Measurements from ENCODE around the gene SCAMP2. TPM values are rescaled to one million over a fixed set of nuclear protein-coding genes. Genes with fewer than 3 reads are reported as not detected.

The SCAMP2 gene
- total and polyA plus RNA-seq, 2 experiments from 2014 or later = 34.7 to 51.3 TPM

DNA sequence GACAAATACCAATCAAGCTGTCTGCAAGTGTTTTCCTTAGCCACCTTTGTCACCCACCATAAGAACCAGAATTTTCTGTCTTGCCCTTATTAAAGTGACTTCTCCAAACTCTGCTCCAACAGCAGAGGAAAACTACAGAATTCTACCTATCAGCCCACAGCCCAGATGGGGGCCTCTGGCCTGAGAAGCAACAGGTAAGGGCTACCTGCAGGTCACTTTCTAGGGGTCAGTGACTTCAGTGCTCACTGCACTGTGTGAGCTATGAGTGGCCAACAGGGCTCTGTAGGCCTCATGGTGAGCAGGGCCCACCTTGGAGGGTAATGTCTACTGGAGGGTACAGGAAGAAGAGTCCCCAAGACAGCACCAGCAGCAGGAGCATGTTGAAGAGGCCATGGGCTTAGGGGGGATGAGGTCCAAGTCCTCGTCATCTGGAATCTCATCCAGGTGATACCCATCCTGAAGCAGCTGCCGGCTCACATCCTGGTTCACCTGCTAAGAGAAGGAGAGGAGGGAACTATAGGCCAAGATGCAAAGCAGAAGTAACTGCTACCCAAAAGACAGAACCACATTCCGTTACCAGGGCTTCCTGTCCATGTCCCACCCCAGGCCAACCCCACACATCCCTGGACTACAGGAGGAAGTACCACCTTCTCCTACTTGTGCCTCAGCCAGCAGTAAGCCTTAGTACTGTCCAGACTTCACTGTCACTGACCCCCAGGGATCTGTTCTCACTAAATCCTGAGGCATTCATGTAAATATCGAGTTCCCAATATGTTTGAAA is 29.3 kb upstream of the SCAMP2 start:
- Histone ChIP-seq H3K4me2 (no peak overlapping the region), H4K20me1 (replicated peaks; ENCODE audit: insufficient read depth) (peaks cover 7% of the 10 kb centered on the region; the same call in 1 of the 2 replicates), H3F3A (replicated peaks; ENCODE audit: low read depth) (peaks cover 17% of the 10 kb centered on the region; the same call in 1 of the 2 replicates), H3K27me3 (ENCODE audit: insufficient read depth) (no peaks in the 10 kb centered on the region), H3K27ac (ENCODE audit: low read depth) (no peak overlapping the region), H3K4me3 (no peak overlapping the region), H2AFZ (no peak overlapping the region), H3K36me3 (ENCODE audit: insufficient read depth) (peaks cover 24% of the 10 kb centered on the region), H3K4me1 (ENCODE audit: insufficient read depth) (peaks cover 6% of the 10 kb centered on the region), H3K79me2 (replicated peaks; ENCODE audit: insufficient read depth) (peaks cover 13% of the 10 kb centered on the region), H3K9me2 (ENCODE audit: insufficient read depth) (no peaks in the 10 kb centered on the region)
- Mint-ChIP-seq H3K27ac (no peak overlapping the region), H3K27me3 (ENCODE audit: insufficient read depth, low read depth, poor library complexity) (peaks cover 13% of the 10 kb centered on the region), H3K36me3 (ENCODE audit: low read depth) (peaks cover 79% of the 10 kb centered on the region), H3K4me1 (peaks cover 14% of the 10 kb centered on the region), H3K9me3 (no peaks in the 10 kb centered on the region), H3K4me3 (no peak overlapping the region)
- DNase-seq (ENCODE audit: low spot score) (no peak), ATAC-seq (no peak)
- TF ChIP-seq NANOG (IDR thresholded peaks at IDR 0.05; ENCODE audit: borderline replicate concordance) (no peak), JUNB (IDR thresholded peaks at IDR 0.05; ENCODE audit: unreplicated experiment) (no peak), STAT1 (IDR thresholded peaks at IDR 0.05; ENCODE audit: unreplicated experiment) (no peak), ZNF114 (CRISPR knock-in tag; IDR thresholded peaks at IDR 0.05) (no peak), POLR2AphosphoS5 (IDR thresholded peaks at IDR 0.05; ENCODE audit: low read depth) (no peak), EZH2 (IDR thresholded peaks at IDR 0.05; ENCODE audit: low read depth, unreplicated experiment) (no peak), CREB1 (CRISPR knock-in tag; IDR thresholded peaks at IDR 0.05; ENCODE audit: low read depth) (no peak)
- TF ChIP-seq, protein P1, sequence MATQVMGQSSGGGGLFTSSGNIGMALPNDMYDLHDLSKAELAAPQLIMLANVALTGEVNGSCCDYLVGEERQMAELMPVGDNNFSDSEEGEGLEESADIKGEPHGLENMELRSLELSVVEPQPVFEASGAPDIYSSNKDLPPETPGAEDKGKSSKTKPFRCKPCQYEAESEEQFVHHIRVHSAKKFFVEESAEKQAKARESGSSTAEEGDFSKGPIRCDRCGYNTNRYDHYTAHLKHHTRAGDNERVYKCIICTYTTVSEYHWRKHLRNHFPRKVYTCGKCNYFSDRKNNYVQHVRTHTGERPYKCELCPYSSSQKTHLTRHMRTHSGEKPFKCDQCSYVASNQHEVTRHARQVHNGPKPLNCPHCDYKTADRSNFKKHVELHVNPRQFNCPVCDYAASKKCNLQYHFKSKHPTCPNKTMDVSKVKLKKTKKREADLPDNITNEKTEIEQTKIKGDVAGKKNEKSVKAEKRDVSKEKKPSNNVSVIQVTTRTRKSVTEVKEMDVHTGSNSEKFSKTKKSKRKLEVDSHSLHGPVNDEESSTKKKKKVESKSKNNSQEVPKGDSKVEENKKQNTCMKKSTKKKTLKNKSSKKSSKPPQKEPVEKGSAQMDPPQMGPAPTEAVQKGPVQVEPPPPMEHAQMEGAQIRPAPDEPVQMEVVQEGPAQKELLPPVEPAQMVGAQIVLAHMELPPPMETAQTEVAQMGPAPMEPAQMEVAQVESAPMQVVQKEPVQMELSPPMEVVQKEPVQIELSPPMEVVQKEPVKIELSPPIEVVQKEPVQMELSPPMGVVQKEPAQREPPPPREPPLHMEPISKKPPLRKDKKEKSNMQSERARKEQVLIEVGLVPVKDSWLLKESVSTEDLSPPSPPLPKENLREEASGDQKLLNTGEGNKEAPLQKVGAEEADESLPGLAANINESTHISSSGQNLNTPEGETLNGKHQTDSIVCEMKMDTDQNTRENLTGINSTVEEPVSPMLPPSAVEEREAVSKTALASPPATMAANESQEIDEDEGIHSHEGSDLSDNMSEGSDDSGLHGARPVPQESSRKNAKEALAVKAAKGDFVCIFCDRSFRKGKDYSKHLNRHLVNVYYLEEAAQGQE (IDR thresholded peaks at IDR 0.05; ENCODE audit: unreplicated experiment) = no peak
- TF ChIP-seq, protein P2, sequence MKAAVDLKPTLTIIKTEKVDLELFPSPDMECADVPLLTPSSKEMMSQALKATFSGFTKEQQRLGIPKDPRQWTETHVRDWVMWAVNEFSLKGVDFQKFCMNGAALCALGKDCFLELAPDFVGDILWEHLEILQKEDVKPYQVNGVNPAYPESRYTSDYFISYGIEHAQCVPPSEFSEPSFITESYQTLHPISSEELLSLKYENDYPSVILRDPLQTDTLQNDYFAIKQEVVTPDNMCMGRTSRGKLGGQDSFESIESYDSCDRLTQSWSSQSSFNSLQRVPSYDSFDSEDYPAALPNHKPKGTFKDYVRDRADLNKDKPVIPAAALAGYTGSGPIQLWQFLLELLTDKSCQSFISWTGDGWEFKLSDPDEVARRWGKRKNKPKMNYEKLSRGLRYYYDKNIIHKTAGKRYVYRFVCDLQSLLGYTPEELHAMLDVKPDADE (IDR thresholded peaks at IDR 0.05) = no peak
- TF ChIP-seq, protein P3, sequence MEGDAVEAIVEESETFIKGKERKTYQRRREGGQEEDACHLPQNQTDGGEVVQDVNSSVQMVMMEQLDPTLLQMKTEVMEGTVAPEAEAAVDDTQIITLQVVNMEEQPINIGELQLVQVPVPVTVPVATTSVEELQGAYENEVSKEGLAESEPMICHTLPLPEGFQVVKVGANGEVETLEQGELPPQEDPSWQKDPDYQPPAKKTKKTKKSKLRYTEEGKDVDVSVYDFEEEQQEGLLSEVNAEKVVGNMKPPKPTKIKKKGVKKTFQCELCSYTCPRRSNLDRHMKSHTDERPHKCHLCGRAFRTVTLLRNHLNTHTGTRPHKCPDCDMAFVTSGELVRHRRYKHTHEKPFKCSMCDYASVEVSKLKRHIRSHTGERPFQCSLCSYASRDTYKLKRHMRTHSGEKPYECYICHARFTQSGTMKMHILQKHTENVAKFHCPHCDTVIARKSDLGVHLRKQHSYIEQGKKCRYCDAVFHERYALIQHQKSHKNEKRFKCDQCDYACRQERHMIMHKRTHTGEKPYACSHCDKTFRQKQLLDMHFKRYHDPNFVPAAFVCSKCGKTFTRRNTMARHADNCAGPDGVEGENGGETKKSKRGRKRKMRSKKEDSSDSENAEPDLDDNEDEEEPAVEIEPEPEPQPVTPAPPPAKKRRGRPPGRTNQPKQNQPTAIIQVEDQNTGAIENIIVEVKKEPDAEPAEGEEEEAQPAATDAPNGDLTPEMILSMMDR (conservative IDR thresholded peaks at IDR 0.05; ENCODE audit: low read depth in 2 of 2) = no peak

All from GM23338 (cell line).